Cardiac muscle cell (in vitro differentiated cells and primary cell): ENCODE measurements around the gene LGR4. TPM values are rescaled to one million over a fixed set of nuclear protein-coding genes. Genes with fewer than 3 reads are reported as not detected.

Experiments used
- DNase-seq, 2 donors: peaks; one replicate each; pipeline versions ENCODE4 v3.0.0 to v3.0.0-alpha.2; 2010 to 2017; ENCODE audit warnings: low read depth in 1 of 2, low spot score in 1 of 2
- H3K27ac ChIP-seq: fragments of 200-600 bp; sonication (generic); 2 replicates; pipeline ENCODE4 v1.5.1; 2016
- H3K27me3 ChIP-seq: fragments of 200-600 bp; sonication (generic); 2 replicates; pipeline ENCODE4 v1.6.0; 2016; ENCODE audit warnings: control low read depth
- H3K36me3 ChIP-seq: fragments of 200-600 bp; sonication (generic); 2 replicates; pipeline ENCODE4 v1.5.1; 2016; ENCODE audit warnings: control low read depth
- H3K4me1 ChIP-seq: fragments of 200-600 bp; sonication (generic); 2 replicates; pipeline ENCODE4 v1.8.1; 2017; ENCODE audit warnings: low read depth, mild to moderate bottlenecking, mixed run types
- H3K4me3 ChIP-seq: fragments of 200-600 bp; sonication (generic); 2 replicates; pipeline ENCODE4 v1.5.1; 2016; ENCODE audit warnings: mild to moderate bottlenecking
- H3K9me3 ChIP-seq: fragments of 200-600 bp; sonication (generic); 2 replicates; pipeline ENCODE4 v1.5.1; 2017; ENCODE audit warnings: low read depth, mild to moderate bottlenecking, control low read depth
- CTCF ChIP-seq: IDR thresholded peaks from 2 replicates; pipeline ENCODE4 v1.5.1; 2012; ENCODE audit warnings: low read depth, mild to moderate bottlenecking, low read length
- polyA plus RNA-seq: library from polyadenylated mRNA; unstranded; fragments of >200 nt; fragmentation: Nextera tagmentation; extraction: Ambion mirVana; gene quantifications from 2 replicates; pipeline ENCODE4 v1.2.1, GENCODE V29; 2016
- total RNA-seq: library from RNA; depleted of rRNA; stranded (reverse); fragments of >200 nt; gene quantifications from 2 replicates; pipeline ENCODE4 v1.2.3, GENCODE V29; 2016

The LGR4 gene
- total and polyA plus RNA-seq, 2 experiments from 2014 or later, result 52.4 to 89.3 TPM

- peaks cover 79% of the 10 kb centered on the region for H3K4me1 ChIP-seq
Observed at GRCh38 chr11:27395556-27396258, 76.9 kb downstream of the LGR4 start.

GRCh38 chr11:27394781-27395228 lies 77.8 kb downstream of the LGR4 start:
- H3K9me3 ChIP-seq, result no peaks in the 10 kb centered on the region
- TF ChIP-seq CTCF, result no peak
- H3K4me3 ChIP-seq, result no peak overlapping the region
- DNase-seq, result no peak
- peak overlapping the region; percentile 94 for H3K27ac ChIP-seq
- no peaks in the 10 kb centered on the region for H3K27me3 ChIP-seq
- peaks cover 88% of the 10 kb centered on the region for H3K4me1 ChIP-seq
- no peaks in the 10 kb centered on the region for H3K36me3 ChIP-seq

More at GRCh38 chr11:27395556-27396258, 76.9 kb downstream of the LGR4 start:
- TF ChIP-seq CTCF, result no peak
- no peak overlapping the region for H3K4me3 ChIP-seq
- H3K9me3 ChIP-seq, result no peaks in the 10 kb centered on the region
- peak overlapping the region; percentile 94 for H3K27ac ChIP-seq
- H3K27me3 ChIP-seq, result no peaks in the 10 kb centered on the region
- no peaks in the 10 kb centered on the region for H3K36me3 ChIP-seq
- DNase-seq, result peak in 1 of 2 donors; percentile 55

- H3K27ac ChIP-seq, result peak overlapping the region; percentile 94
- no peaks in the 10 kb centered on the region for H3K36me3 ChIP-seq
- no peaks in the 10 kb centered on the region for H3K9me3 ChIP-seq
- no peak overlapping the region for H3K4me3 ChIP-seq
- DNase-seq, result peak; percentile 63 to 94
- H3K27me3 ChIP-seq, result no peaks in the 10 kb centered on the region
- H3K4me1 ChIP-seq, result peaks cover 96% of the 10 kb centered on the region
- TF ChIP-seq CTCF, result no peak
Observed at GRCh38 chr11:27392278-27393114, 80.1 kb downstream of the LGR4 start.

GRCh38 chr11:27391331-27392015 lies 81.1 kb downstream of the LGR4 start:
- no peaks in the 10 kb centered on the region for H3K36me3 ChIP-seq
- H3K27ac ChIP-seq, result peak overlapping the region; percentile 94
- no peak for TF ChIP-seq CTCF
- no peak for DNase-seq
- H3K4me1 ChIP-seq, result peaks cover 97% of the 10 kb centered on the region
- no peak overlapping the region for H3K4me3 ChIP-seq
- no peaks in the 10 kb centered on the region for H3K9me3 ChIP-seq
- no peaks in the 10 kb centered on the region for H3K27me3 ChIP-seq
